ENCODE results near the gene SYT17.

DNA sequence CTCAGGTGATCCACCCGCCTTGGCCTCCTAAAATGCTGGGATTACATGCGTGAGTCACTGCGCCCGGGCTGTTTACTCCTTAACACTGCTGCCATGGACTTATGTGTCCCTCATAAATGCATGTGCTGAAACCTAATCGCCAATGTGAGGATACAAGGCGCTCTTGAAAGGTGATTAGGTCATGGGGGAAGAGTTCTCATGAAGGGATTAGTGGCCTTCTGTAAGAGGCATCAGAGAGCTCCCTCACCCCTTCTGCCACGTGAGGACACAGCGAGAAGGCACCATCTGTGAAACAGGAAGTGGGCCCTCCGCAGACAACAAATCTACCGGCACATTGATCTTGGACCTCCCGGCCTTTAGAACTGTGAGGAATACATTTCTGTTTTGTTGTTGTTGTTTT is 35.1 kb upstream of the SYT17 start:
- TF ChIP-seq SUZ12 (IDR thresholded peaks at IDR 0.05; ENCODE audit: extremely low read depth, insufficient read depth, insufficient read length) (no peak), ZNF274 (IDR thresholded peaks at IDR 0.05; ENCODE audit: low read depth, low read length) (no peak)
